Caco-2 (cell line): ENCODE data around the gene IGSF21. TPM values are rescaled to one million over a fixed set of nuclear protein-coding genes. Genes with fewer than 3 reads are reported as not detected.

Experiments
- BruUV-seq: library from RNA; stranded (reverse); fragments of 400-500 nt; replicated peaks from 2 replicates; lab custom pipeline; 2021; lab: Mats Ljungman, UMichigan
- CTCF ChIA-PET: fragments of 300-600 bp; sonication (Branson Sonifier 250); formaldehyde crosslinking; loops from one replicate; lab custom pipeline; 2022; ENCODE audit warnings: antibody characterized with exemption; lab: Charles Lee
- POLR2A ChIA-PET: fragments of 300-600 bp; sonication (Branson Sonifier 250); formaldehyde crosslinking; loops from one replicate; lab custom pipeline; 2022; ENCODE audit warnings: antibody characterized with exemption; lab: Charles Lee
- DNase-seq, 2 experiments: peaks; one replicate each; pipeline versions ENCODE4 v3.0.0 to v3.0.0-alpha.2; 2020 to 2022
- H3K27me3 ChIP-seq: replicated peaks from 2 replicates; pipeline ENCODE4 v1.6.0; 2011; ENCODE audit warnings: low read length; ENCODE audit not compliant: control insufficient read depth, insufficient read depth
- H3K36me3 ChIP-seq: 2 replicates; pipeline ENCODE4 v1.5.1; 2011; ENCODE audit warnings: low read length; ENCODE audit not compliant: control insufficient read depth, insufficient read depth
- H3K4me1 ChIP-seq: fragments of 250-450 bp; sonication (Bioruptor Pico); 2 replicates; pipeline ENCODE4 v1.5.1; 2020; ENCODE audit warnings: mild to moderate bottlenecking
- H3K4me3 ChIP-seq: 2 replicates; pipeline ENCODE4 v1.5.1; 2011; ENCODE audit warnings: low read depth, mild to moderate bottlenecking, control low read depth, low read length
- H3K9me3 ChIP-seq: fragments of 250-450 bp; sonication (Bioruptor Pico); 2 replicates; pipeline ENCODE4 v1.5.1; 2020; ENCODE audit warnings: mild to moderate bottlenecking, moderate library complexity
- H3K27ac Mint-ChIP-seq: one replicate; pipeline ENCODE4 v1.8.0; 2022; ENCODE audit warnings: mixed read lengths; ENCODE audit not compliant: unreplicated experiment
- H3K27me3 Mint-ChIP-seq: one replicate; pipeline ENCODE4 v1.8.0; 2022; ENCODE audit warnings: mixed read lengths; ENCODE audit not compliant: insufficient read depth, unreplicated experiment
- H3K36me3 Mint-ChIP-seq: one replicate; pipeline ENCODE4 v1.8.0; 2022; ENCODE audit warnings: mild to moderate bottlenecking, mixed read lengths; ENCODE audit not compliant: insufficient read depth, unreplicated experiment
- H3K4me1 Mint-ChIP-seq: one replicate; pipeline ENCODE4 v1.8.0; 2022; ENCODE audit warnings: low read depth, mixed read lengths; ENCODE audit not compliant: unreplicated experiment
- H3K4me3 Mint-ChIP-seq: one replicate; pipeline ENCODE4 v1.8.0; 2022; ENCODE audit warnings: mild to moderate bottlenecking, moderate library complexity, mixed read lengths; ENCODE audit not compliant: unreplicated experiment
- H3K9me3 Mint-ChIP-seq: one replicate; pipeline ENCODE4 v1.8.0; 2022; ENCODE audit warnings: mixed read lengths; ENCODE audit not compliant: unreplicated experiment
- CTCF ChIP-seq, 2 experiments: fragments of 200-600 bp in 1 of 2; IDR thresholded peaks; 1 replicate in 1 of 2; 2 replicates in 1 of 2; pipeline versions ENCODE4 v1.5.1 to v1.8.0; 2011 to 2022; ENCODE audit warnings: antibody characterized with exemption in 1 of 2, control low read depth in 1 of 2, inconsistent platforms in 1 of 2, low read depth in 1 of 2, low read length in 1 of 2, mild to moderate bottlenecking in 1 of 2, moderate library complexity in 1 of 2; ENCODE audit not compliant: insufficient read depth in 1 of 2, severe bottlenecking in 1 of 2, unreplicated experiment in 1 of 2
- intact Hi-C: fragments of 100-400 bp; cut with micrococcal nuclease; formaldehyde crosslinking; loops from one replicate; pipeline ENCODE4 v1.10.0; 2022; ENCODE audit not compliant: unreplicated experiment
- total RNA-seq: library from RNA; stranded (reverse); gene quantifications from 2 replicates; pipeline ENCODE4 v1.2.3, GENCODE V29; 2022

Gene IGSF21
- total RNA-seq, 1 experiment from 2014 or later = not detected

- Mint-ChIP-seq H3K4me3 (no peak overlapping the region), H3K27ac (no peak overlapping the region), H3K27me3 (peaks cover 3% of the 10 kb centered on the region), H3K9me3 (no peaks in the 10 kb centered on the region), H3K4me1 (no peaks in the 10 kb centered on the region), H3K36me3 (no peaks in the 10 kb centered on the region)
- Histone ChIP-seq H3K36me3 (no peaks in the 10 kb centered on the region), H3K9me3 (no peaks in the 10 kb centered on the region), H3K27me3 (no peaks in the 10 kb centered on the region; the same call in 1 of the 2 replicates), H3K4me1 (no peaks in the 10 kb centered on the region), H3K4me3 (no peak overlapping the region)
- DNase-seq = no peak
- no TSS peak for BruUV-seq
- intact Hi-C loops = no loop called here
- CTCF ChIA-PET = no interaction called here
- POLR2A ChIA-PET = no interaction called here
- TF ChIP-seq CTCF (IDR thresholded peaks at IDR 0.05; ENCODE audit: insufficient read depth in 1 of 2, low read depth in 1 of 2, low read length in 1 of 2, severe bottlenecking in 1 of 2, unreplicated experiment in 1 of 2) = no peak
Observed at GRCh38 chr1:18307329-18307898, 199.8 kb downstream of the IGSF21 start.

GRCh38 chr1:18309552-18310155, 202.1 kb downstream of the IGSF21 start:
- no peak for DNase-seq
- ChIA-PET CTCF (no interaction called here), POLR2A (no interaction called here)
- Mint-ChIP-seq H3K4me3 (no peak overlapping the region), H3K9me3 (no peaks in the 10 kb centered on the region), H3K36me3 (no peaks in the 10 kb centered on the region), H3K4me1 (no peaks in the 10 kb centered on the region), H3K27me3 (peaks cover 3% of the 10 kb centered on the region), H3K27ac (no peak overlapping the region)
- Histone ChIP-seq H3K4me3 (no peak overlapping the region), H3K9me3 (no peaks in the 10 kb centered on the region), H3K4me1 (no peaks in the 10 kb centered on the region), H3K36me3 (no peaks in the 10 kb centered on the region), H3K27me3 (no peaks in the 10 kb centered on the region; the same call in 1 of the 2 replicates)
- BruUV-seq = no TSS peak
- TF ChIP-seq CTCF (IDR thresholded peaks at IDR 0.05; ENCODE audit: insufficient read depth in 1 of 2, low read depth in 1 of 2, low read length in 1 of 2, severe bottlenecking in 1 of 2, unreplicated experiment in 1 of 2) = no peak
- intact Hi-C loops = no loop called here

GRCh38 chr1:18312961-18313360, 205.4 kb downstream of the IGSF21 start:
- POLR2A ChIA-PET = no interaction called here
- no peak overlapping the region for H3K4me3 Mint-ChIP-seq
- no TSS peak for BruUV-seq
- CTCF ChIA-PET = no interaction called here
- Histone ChIP-seq H3K27me3 (no peaks in the 10 kb centered on the region; the same call in 1 of the 2 replicates), H3K4me1 (no peaks in the 10 kb centered on the region), H3K36me3 (no peaks in the 10 kb centered on the region), H3K4me3 (no peak overlapping the region), H3K9me3 (no peaks in the 10 kb centered on the region)
- H3K9me3 Mint-ChIP-seq = no peaks in the 10 kb centered on the region
- no peaks in the 10 kb centered on the region for H3K4me1 Mint-ChIP-seq
- DNase-seq = no peak
- TF ChIP-seq CTCF (IDR thresholded peaks at IDR 0.05; ENCODE audit: insufficient read depth in 1 of 2, low read depth in 1 of 2, low read length in 1 of 2, severe bottlenecking in 1 of 2, unreplicated experiment in 1 of 2) = no peak
- H3K27me3 Mint-ChIP-seq = peaks cover 3% of the 10 kb centered on the region
- H3K36me3 Mint-ChIP-seq = no peaks in the 10 kb centered on the region
- intact Hi-C loops = no loop called here
- no peak overlapping the region for H3K27ac Mint-ChIP-seq
